ENCODE measurements around the gene MAML3.

Gene MAML3

DNA sequence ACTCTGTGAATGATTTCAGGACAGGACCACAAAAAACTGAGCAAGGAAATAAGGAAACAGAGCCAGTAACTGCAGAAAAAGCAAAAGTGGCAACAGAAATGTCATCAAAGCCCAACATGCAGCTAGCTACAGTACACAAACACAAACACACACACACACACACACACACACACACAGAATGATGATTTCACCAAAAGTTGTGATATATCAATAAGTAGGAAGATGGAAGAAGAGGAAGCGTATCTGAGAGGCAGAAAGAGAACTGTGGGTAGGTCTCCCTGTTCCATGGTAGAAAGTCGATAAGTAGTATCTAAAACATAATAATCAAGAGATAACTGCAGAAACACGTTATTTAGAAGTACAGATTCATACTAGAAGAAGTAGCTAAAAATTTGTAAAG lies 340.1 kb downstream of the MAML3 start:
- DNase-seq (ENCODE audit: low read depth in 3 of 3) = no peak

DNA sequence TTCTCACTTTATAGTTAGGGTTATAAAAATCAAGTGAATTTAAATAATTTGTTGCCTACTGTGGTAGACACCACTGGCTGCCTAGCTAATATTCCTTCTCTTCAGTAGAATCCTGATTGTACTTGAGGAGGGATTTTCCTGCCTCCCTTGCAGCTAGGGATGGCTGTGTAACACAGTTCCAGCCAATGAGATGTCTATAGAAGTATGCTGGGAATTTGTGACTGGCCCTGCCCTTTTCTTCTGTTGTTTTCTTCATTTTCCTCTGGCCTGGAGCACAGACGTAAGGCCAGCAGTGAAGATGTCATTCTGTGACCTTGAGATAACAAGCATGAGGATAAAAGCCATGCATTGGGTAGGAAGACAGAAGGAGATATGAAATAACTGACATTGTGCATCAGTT lies 343.3 kb downstream of the MAML3 start:
- no peak for DNase-seq (ENCODE audit: low read depth in 3 of 3)

DNA sequence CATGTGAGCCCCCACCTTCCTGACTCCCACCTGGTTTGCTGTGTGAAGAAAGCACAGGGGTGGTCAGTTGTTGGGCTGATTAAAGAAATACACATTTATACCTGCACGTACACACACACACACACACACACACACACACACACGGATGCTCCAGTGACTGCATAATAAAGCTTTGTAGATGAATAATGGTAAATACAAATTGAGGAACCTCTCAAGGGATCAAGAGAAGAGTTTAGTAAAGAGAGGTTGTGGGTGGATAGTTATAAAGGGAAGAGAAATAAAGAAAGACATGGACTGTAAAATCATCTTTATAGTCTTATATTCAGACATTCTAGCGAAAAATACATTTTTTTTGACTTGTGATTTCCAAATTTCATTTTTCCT lies 344.2 kb downstream of the MAML3 start:
- DNase-seq (ENCODE audit: low read depth in 3 of 3) = no peak

DNA sequence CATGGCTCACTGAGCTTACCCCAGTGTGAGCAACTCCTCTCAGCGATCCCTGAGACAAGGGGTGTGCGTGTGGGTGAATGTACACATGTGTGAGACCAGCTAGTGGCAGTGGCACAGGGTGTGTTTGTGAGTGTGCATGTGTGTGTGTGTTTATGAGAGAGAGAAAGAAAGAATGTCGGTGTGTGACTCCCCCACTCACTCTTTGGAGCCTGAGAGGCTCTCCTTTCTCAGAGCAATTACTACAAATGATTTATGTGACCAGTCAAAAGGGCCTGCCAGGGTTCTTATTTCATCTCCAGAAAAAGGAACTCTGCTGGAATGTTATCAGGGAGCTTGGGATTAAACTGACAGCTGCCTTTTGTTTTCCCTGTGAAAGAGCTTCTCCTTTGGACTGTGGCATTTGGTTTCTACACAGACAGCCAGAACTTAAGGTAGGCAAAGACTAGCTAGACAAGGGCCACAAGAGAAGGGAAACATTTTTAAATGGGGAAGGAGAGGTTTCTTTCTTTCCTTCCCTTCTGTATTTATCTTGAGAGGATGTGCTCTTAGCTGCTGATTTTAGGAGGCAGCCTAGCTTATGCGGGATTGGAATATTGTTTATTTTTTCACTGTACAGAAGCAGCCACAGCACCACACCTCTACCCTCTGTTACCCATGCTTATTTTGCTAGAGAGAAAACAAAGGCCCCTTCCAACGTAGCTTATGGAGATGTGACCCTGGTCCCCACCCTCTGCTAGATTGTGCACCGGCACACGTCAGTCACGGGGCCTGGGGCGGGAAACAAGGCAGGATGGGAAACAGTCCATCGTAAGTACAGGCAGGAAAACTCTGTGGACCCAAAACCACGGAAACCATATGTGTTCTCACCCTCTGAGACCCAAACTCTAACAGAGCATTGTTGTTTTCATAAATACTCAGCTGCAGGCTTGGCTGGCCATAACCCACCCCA lies 344.9 kb downstream of the MAML3 start:
- no peak for DNase-seq (ENCODE audit: low read depth in 3 of 3)

DNA sequence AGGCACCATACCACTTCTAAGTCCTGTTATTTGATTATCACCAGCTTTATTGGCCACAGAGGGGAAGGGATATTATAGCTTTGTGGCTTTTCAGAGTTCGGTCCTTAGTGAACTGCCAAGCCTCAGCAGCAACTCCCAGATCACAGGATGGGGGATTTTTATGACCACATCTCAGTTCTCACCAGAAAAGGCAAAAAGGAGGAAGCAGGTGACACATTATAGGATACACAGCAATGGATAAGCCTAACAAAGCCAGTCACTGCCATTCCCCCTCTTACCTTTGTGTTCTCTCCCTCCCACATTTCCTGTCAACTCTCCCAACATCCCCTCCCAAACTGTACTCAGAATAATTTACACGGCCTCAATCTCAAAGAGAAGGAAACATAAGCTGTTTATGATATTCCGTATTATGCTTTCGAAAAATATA lies 345.6 kb downstream of the MAML3 start:
- no peak for DNase-seq (ENCODE audit: low read depth in 3 of 3)

DNA sequence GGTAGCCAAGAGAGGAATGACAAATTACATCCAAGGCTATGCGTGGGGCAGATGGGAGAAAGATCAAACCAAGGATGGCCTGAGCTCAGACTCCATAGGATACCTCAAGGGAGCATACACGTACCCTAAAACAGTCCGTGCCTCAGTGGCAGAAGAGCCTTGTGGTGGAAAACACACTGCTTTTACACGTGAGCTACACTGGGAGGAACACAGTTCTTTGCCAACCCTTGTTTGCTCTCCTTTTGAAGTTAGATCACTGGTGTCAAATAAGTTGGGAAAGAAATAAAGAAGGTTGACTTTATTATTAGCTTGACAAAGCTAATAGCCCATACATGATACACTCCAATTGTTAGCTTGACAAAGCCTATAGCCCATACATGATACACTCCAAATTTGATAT lies 346.5 kb downstream of the MAML3 start:
- DNase-seq (ENCODE audit: low read depth in 3 of 3) = no peak

DNA sequence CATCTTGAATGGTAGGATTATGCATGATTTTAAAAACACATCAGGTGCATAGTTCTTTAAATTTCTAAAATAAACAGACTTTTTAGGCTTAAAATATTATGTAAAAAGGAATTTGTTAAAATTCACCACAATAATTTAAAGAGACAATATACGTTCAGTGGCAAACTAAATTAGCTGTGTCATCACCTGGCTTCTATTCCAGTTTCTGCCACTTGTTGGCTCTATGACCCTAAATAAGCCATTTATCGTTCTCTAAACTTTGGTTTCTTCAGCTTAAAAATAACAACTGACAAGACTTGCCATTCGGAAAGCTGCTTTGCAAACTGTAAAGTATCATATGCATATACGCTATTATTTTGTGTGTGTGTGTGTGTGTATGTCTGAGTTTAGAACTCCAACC lies 347.1 kb downstream of the MAML3 start:
- no peak for DNase-seq (ENCODE audit: low read depth in 3 of 3)

DNA sequence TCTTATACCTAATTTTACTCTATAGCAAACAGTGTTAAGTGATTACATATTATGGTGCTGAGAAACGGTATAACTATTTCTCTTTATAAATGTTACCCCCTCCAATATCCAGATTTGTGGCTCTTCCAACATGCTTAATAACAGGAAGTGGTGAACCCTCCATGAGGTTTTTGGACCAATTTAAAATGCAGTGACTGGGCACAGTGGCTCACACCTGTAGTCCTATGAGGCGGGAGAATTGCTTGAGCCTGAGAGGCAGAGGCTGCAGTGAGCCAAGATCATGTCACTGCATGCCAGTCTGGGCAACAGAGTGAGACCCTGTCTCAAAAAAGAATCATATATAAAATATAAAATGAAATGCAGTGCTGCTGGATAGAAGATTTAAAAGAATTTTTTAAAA lies 351.1 kb downstream of the MAML3 start:
- no peak for DNase-seq (ENCODE audit: low read depth in 3 of 3)

DNA sequence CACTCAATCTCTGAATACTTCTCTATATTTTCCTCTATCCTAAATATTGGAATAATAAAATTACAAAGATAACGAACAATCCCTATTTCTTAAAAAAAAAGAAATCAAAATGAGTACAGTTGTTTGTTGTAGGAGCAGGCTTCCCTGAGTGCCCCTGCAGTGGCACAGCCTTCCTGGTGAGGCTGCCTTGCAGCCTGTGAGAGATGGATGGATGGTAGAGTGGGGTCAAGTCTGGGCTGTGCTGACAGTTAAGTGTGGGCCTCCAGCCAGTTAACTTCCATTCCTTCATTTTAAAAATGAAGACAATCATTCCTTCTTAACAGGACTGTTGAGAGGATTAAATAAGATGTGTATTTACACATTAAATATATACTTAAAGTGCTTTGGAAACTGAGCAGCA lies 351.5 kb downstream of the MAML3 start:
- DNase-seq (ENCODE audit: low read depth in 3 of 3) = no peak

DNA sequence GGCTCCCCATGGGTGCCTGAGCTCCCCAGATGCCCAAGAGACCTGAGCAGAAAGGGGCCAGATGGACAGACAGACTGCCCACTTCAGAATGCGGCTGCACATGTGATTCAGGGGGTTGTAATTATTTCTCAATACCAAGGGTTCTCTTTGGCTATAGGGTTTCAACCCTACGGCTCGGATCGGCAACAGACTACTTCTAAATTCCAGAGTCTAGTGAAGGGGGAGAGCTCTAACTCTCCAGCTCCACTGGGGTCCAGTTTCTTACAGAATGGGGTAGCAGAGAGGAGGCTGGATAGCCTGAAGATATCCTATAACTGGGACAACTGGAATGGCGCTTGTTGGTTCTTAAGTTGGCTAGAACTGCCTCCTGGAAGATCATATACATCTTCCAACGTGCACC lies 352.1 kb downstream of the MAML3 start:
- DNase-seq (ENCODE audit: low read depth in 3 of 3) = no peak

DNA sequence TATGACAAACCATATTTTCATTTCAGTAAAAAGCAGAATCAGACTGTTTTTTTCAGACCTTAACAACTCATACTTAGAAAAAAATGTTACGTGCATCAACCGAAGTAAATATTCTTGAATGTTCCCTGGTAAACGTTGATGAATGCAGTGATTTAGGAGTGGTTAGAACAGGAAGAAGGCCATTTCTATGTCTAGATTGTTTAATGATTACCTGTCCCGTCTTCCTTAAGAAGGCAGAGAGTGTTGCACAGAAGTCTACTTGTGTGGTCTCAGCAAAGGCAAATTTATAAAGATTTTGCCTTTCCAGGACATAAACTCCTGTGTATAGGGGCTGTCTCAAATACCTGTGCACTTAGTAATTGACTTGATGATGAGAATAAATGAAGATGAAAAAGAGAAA lies 353.9 kb downstream of the MAML3 start:
- no peak for DNase-seq (ENCODE audit: low read depth in 3 of 3)

DNA sequence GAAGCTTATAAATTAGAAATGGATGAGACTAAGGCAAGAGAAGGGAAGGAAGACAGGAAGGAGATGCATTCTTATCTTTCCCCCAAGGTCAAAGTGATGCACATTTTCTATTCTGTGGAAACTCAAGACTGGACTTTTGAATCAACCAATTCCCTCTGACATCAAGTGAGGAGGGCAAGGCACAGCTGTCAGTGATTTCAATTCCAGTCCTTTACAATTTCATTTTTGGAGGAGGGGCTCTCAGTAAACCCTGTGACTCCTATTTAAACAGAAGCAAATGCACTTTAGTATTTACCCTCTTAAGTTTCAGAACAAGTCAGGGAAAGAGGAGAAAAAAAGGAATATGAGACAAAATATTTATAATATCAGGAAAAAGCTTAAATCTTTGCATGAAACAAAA lies 354.4 kb downstream of the MAML3 start:
- no peak for DNase-seq (ENCODE audit: low read depth in 3 of 3)

DNA sequence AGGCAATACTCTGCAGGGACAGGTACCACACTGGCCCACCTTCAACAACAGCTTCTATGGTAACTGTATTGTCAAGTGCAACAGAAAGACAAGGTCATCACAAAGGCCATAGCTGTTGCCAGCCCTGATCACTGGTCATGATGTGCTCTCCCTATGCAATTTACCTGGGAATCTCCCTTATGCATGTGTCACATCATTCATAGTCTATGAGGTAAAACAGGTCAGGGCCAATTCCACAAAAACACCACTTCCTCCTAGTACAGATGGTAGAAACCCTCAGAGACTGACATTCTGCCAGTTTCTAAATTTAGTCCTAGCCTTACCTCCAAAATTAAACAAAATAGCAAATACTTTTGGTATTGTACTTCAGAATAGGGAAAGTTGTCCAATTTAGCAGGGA lies 355.5 kb downstream of the MAML3 start:
- DNase-seq (ENCODE audit: low read depth in 3 of 3) = no peak

DNA sequence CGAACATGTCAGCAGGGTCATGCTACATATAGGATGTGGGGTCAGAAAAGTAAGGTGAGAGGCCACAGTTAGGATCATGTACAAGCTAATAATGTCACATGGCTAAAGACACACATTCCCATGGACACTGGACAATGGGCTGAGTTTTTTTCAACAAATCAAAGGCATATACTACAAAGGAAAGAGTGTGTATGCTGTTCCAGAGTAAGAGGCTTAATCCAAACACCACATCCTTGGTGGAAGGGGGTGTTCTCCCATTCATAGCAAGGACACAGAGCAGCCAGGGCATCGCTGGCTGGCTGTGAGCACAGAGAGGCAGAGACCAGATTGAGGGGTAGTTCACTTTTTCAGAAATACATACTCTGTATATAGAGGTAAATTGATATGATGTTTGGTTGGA lies 356.7 kb downstream of the MAML3 start:
- no peak for DNase-seq (ENCODE audit: low read depth in 3 of 3)

DNA sequence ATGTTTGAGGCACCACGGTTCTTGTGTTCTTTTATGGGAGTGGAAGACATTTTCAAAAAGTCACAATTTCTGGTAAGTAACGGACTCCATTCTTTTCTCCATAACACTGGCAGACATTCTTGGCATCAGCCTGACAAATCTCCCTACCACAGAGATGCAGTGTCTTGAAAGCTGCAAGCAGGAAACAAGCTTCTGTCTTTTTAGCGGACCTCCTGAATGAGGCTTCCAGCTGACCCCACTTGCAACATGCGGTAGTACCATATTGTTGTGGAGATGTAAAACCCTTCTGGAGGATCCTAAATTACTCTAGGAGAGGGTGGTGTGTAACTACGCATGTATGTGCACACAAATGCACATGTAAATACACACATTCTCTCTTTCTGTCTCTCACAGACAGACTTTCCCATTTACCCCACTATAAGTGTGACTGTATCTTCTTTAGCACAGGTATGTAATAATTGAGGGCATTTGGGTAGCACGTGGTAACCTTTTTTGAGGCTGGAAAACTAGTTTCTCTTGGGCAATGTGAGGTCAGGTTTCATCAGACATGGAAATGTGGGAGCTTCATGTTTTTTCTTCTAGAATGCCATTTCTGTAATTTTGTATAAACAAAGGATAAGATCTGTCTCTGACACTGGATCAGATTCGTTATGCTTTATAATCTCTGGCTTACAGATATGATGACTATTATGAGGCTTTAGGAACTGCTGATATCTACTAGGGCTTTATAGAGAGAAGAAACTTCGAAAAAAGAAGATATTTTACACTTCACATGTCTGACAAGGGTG lies 358.3 kb downstream of the MAML3 start:
- no peak for DNase-seq (ENCODE audit: low read depth in 3 of 3)

DNA sequence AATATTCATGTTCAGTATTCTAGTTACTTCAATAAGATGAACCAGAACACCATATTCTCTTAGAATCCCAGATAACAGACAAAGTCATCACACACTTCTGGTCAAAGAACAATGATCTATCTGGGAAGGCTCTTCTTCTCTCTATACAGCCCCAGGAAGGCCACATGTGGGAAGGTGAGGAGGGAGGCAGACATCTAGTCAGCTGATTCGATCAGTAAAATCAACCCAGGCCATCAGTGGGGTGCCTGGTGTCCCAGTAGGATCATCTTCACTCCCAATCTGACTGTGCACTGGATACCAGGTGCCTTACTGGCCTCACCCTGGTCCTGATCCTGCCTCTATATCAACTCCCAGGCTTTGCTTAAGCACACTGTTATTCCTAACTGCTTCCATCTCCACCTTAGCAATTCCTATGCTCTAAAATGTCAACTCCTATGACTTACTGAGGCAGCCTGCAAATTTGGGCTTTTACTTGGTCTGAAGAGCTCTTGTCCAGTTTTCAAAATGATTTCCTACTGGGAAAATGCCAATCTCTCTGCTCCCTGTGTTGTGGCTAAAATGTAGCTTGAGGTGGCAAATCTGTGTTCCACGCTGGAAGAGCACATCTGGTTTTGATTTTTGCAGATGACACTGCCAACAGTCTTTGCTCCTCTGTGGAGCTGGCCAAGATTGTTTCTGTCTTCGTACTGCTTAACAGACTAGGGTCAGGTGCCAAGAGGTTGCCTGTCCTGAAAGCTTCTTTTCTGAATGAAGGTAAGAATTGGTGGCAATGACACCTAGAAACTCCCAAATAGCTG lies 359.6 kb downstream of the MAML3 start:
- DNase-seq (ENCODE audit: low read depth in 3 of 3) = no peak

DNA sequence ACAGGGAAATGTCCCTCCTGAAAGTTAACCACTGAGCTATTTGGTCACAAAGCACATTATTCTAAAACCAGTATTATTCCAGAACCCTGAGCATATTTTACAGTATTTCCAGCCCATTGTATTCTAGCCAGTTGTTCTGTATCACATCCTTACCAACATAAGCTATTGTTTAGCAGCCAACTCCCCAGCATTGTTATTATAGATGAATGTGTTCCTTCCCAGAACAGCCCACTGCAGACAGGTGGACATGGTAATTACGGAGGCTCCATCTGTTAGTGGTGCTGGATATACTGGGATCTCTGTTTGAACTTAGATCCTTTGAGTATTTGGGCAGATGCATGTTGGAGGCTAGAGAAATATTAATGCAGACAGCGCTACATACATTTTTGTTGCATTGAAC lies 362.3 kb downstream of the MAML3 start:
- DNase-seq (ENCODE audit: low read depth in 3 of 3) = no peak

DNA sequence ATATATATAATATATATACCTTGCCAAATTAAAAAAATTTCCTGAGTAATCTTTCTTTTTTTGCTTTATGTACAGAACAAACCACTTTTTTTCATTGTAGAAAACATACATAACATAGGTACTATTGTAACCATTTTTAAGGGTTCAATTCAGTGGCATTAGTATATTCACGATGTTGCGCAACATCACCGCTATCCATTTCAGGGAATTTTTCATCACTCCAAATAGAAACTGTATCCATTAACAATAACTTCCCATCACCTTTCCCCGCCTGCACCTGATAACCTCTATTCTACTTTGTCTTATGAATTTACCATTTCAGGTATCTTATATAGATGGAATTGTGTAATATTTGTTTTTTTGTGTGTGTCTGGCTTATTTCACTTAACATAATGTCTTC lies 363.7 kb downstream of the MAML3 start:
- no peak for DNase-seq (ENCODE audit: low read depth in 3 of 3)

DNA sequence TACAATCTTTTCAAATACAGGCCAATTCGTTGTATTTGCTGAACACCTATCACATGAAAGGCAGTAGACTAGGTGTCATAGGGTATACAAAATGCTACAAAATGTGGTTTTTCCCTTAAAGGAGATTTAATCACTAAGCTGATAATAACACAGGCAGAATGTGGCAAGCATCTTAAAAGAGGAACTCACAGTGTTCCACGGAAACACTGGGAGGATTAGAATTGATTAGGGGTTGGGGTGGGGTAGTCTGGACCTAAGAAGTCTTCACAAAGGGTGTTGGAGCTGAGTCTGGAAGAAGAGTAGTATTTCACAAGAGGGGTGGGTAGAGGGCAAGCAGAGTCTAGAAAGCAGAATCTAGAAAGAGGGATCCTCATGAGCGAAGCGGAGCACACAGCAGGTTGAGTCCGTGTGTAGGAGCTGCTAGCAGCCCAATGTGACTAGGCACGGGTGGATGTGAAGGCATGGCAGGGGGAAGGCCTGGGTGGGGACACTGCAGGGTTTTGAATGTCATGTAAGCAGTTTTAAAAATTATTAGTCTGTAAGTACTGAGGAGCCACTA lies 364.8 kb downstream of the MAML3 start:
- no peak for DNase-seq (ENCODE audit: low read depth in 3 of 3)

DNA sequence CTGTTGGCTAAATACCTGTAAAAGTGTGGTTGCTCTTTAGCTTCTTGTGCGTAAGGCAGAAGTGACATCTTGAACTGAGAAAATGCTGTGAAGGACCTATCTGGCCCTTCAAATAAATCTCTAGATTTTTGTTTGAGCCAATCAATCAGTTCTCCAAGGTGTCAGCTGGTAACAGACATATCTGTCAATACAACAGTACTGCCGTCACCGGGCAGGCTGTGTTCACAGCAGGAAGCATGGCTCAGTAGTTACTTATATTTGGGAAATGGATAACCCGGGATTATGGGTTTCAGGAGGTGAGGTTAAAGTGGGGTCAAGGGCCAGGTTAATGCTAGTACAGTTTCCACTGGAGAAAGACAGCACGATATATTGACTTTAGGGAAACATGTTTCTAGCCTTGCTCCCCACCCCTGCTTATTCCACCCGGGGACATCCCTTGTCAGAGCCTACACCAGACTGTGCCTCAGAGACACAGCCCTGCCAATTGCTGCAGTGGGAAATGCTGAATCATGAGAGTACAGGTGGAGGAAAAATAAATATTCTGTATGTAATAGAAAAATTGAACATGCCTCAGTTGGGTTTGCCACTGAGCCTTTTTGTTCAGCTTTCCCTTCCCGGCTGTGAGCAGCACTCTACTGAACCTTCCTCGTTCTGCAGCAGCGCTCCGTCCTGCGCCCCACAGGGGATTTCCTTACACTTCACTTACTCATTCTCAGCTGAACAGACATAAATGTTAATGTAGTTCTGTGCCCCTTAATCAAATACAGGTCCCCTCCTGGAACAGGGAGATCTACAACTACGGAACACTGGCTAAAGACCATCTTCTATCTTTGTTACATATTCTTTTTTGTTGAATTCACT lies 367.3 kb downstream of the MAML3 start:
- DNase-seq (ENCODE audit: low read depth in 3 of 3) = no peak

DNA sequence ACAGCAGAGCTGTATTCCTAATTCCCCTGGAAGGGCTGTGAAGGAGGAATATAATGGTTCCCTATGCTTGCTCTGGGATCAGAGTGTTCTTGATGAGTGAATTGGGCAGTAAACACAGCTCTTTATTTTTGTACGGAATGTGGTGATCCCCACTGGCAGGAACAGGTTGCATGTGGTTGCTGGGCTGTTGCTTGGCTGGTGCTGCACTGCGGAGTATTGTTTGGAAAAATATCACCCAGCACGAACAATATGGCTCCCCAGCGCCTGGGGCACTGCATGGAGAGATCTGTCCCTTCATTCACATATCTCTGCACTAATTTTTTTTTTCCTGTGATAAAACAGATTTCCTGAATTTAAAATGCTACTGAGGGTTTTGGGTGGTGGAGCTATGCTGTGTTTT lies 368.6 kb downstream of the MAML3 start:
- DNase-seq (ENCODE audit: low read depth in 3 of 3) = no peak
